ENCODE data around the gene COG6. TPM values are rescaled to one million over a fixed set of nuclear protein-coding genes. Genes with fewer than 3 reads are reported as not detected.

The COG6 gene
- total and polyA plus RNA-seq, 2 of the 4 experiments (the other 2 are of a cell fraction) = 22.8 to 37.5 TPM

- H3K23ac ChIP-seq (ENCODE audit: low read depth, low read length) = no peak overlapping the region
- no peak overlapping the region for H2AK5ac ChIP-seq (ENCODE audit: low read depth, low read length)
- TSS peak; percentile 16 for BruUV-seq (replicated peaks)
- no peak overlapping the region for H3K9ac ChIP-seq (ENCODE audit: low read depth, low read length)
- H3K79me1 ChIP-seq (ENCODE audit: low read depth in 1 of 2, low read length in 2 of 2) = no peaks in the 10 kb centered on the region; a peak in 1 of 4 replicates
- no peak overlapping the region for H4K8ac ChIP-seq (ENCODE audit: low read depth in 2 of 2, low read length in 2 of 2)
- no peak overlapping the region for H3K27ac ChIP-seq (ENCODE audit: insufficient read depth, low read length)
- H3K14ac ChIP-seq (replicated peaks; ENCODE audit: low read depth, low read length) = no peak overlapping the region
- H2BK20ac ChIP-seq (ENCODE audit: low read depth, low read length) = no peak overlapping the region
- H3K36me3 ChIP-seq (ENCODE audit: control insufficient read depth, insufficient read depth, low read length) = peaks cover 12% of the 10 kb centered on the region
- no peak overlapping the region for H2BK5ac ChIP-seq (ENCODE audit: low read depth, low read length, poor library complexity, severe bottlenecking)
- no peaks in the 10 kb centered on the region for H3K9me3 ChIP-seq (ENCODE audit: control insufficient read depth, insufficient read depth, low read length)
- no peak overlapping the region for H2AFZ ChIP-seq (replicated peaks; ENCODE audit: low read length, poor library complexity)
- H4K91ac ChIP-seq (ENCODE audit: insufficient read depth, low read depth, low read length) = no peak overlapping the region
- no peaks in the 10 kb centered on the region for H3K9me1 ChIP-seq (ENCODE audit: insufficient read depth, low read length)
- dilution Hi-C loops (cut with HindIII; ENCODE audit: low sequenced_read_pairs, unreplicated experiment) = no loop called here
- in situ Hi-C loops (cut with MboI; ENCODE audit: low sequenced_read_pairs) = loop anchor here (25.0 kb wide), 1 partner anchor 1005 kb away; no protein-coding TSS in a partner anchor
- CTCF ChIA-PET = interaction anchor here (0.5 to 0.8 kb wide), 3 partner anchors 193 to 1001 kb away, joined by 3 to 7 read pairs (median 3); no protein-coding TSS in a partner anchor
- no peak for DNase-seq
- no peak overlapping the region for H3K4me2 ChIP-seq (ENCODE audit: low read depth, low read length)
- H2BK120ac ChIP-seq (ENCODE audit: low read depth, low read length) = no peak overlapping the region
- H2BK15ac ChIP-seq (ENCODE audit: low read depth, low read length) = no peak overlapping the region
- no peak overlapping the region for H3K18ac ChIP-seq (ENCODE audit: low read depth, low read length)
- no peak overlapping the region for H3K4me3 ChIP-seq (ENCODE audit: insufficient read depth, low read depth, low read length)
- H4K20me1 ChIP-seq (ENCODE audit: insufficient read depth, low read length) = no peaks in the 10 kb centered on the region
- no peak overlapping the region for H3K56ac ChIP-seq (ENCODE audit: extremely low read depth, insufficient read depth, low read length)
- H3K27me3 ChIP-seq (ENCODE audit: control insufficient read depth, insufficient read depth, low read length) = no peaks in the 10 kb centered on the region
- intact Hi-C loops (cut with micrococcal nuclease) = loop anchor here (5.0 to 10.0 kb wide), 2 partner anchors 645 to 1092 kb away; partner anchors contain the start of genes MRPS31, NHLRC3 and PROSER1
- ATAC-seq (ENCODE audit: low read depth) = no peak
- no peak for TF ChIP-seq POLR2A (IDR thresholded peaks at IDR 0.05; ENCODE audit: low read depth, low read length)
- no peak for TF ChIP-seq MAFK (IDR thresholded peaks at IDR 0.05; ENCODE audit: low read depth, low read length)
- TF ChIP-seq RFX5 (IDR thresholded peaks at IDR 0.05; ENCODE audit: low read depth, low read length) = no peak
- no peak for TF ChIP-seq SMC3 (IDR thresholded peaks at IDR 0.05; ENCODE audit: low read depth, low read length)
- TF ChIP-seq MAZ (IDR thresholded peaks at IDR 0.05; ENCODE audit: borderline replicate concordance, low read depth, low read length) = no peak
- TF ChIP-seq, protein P1, sequence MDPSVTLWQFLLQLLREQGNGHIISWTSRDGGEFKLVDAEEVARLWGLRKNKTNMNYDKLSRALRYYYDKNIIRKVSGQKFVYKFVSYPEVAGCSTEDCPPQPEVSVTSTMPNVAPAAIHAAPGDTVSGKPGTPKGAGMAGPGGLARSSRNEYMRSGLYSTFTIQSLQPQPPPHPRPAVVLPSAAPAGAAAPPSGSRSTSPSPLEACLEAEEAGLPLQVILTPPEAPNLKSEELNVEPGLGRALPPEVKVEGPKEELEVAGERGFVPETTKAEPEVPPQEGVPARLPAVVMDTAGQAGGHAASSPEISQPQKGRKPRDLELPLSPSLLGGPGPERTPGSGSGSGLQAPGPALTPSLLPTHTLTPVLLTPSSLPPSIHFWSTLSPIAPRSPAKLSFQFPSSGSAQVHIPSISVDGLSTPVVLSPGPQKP (IDR thresholded peaks at IDR 0.05; ENCODE audit: borderline replicate concordance, low read depth, low read length) = no peak
- no peak for TF ChIP-seq MXI1 (IDR thresholded peaks at IDR 0.05; ENCODE audit: borderline replicate concordance, low read depth, low read length)
- TF ChIP-seq, protein P2, sequence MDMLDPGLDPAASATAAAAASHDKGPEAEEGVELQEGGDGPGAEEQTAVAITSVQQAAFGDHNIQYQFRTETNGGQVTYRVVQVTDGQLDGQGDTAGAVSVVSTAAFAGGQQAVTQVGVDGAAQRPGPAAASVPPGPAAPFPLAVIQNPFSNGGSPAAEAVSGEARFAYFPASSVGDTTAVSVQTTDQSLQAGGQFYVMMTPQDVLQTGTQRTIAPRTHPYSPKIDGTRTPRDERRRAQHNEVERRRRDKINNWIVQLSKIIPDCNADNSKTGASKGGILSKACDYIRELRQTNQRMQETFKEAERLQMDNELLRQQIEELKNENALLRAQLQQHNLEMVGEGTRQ (IDR thresholded peaks at IDR 0.05; ENCODE audit: low read depth, low read length) = no peak
- TF ChIP-seq BHLHE40 (IDR thresholded peaks at IDR 0.05; ENCODE audit: low read depth, low read length) = no peak
- TF ChIP-seq NFE2L2 (IDR thresholded peaks at IDR 0.05; ENCODE audit: low read depth, low read length) = no peak
- TF ChIP-seq FOS (IDR thresholded peaks at IDR 0.05; ENCODE audit: low read depth, low read length) = no peak
- no peak for TF ChIP-seq CTCF (conservative IDR thresholded peaks at IDR 0.05; ENCODE audit: low read depth, low read length)
- no peak for TF ChIP-seq RCOR1 (IDR thresholded peaks at IDR 0.05; ENCODE audit: insufficient replicate concordance, low read length)
- TF ChIP-seq RAD21 (IDR thresholded peaks at IDR 0.05; ENCODE audit: low read length) = no peak
- TF ChIP-seq CHD1 (IDR thresholded peaks at IDR 0.05; ENCODE audit: low read depth, low read length) = no peak
- TF ChIP-seq CEBPB (IDR thresholded peaks at IDR 0.05; ENCODE audit: low read depth, low read length) = no peak
- H3K4me1 ChIP-seq (ENCODE audit: control insufficient read depth, insufficient read depth, low read length) = no peaks in the 10 kb centered on the region
- POLR2A ChIA-PET (ENCODE audit: unreplicated experiment) = no interaction called here
- H4K5ac ChIP-seq (ENCODE audit: low read depth, low read length) = no peak overlapping the region
- no peak overlapping the region for H2AK9ac ChIP-seq (replicated peaks; ENCODE audit: low read depth, low read length, poor library complexity)
- WGBS, 2 experiments (ENCODE audit: extremely low coverage in 2 of 2, insufficient read length in 1 of 2) = no CpG with 5 or more reads among the region's 2 CpGs
- H3K4ac ChIP-seq (ENCODE audit: low read depth, low read length) = no peak overlapping the region
Observed at GRCh38 chr13:39682788-39683187, 27.3 kb downstream of the COG6 start.

All from IMR-90 (cell line).